Measurements from ENCODE around the gene INSIG2.

DNA sequence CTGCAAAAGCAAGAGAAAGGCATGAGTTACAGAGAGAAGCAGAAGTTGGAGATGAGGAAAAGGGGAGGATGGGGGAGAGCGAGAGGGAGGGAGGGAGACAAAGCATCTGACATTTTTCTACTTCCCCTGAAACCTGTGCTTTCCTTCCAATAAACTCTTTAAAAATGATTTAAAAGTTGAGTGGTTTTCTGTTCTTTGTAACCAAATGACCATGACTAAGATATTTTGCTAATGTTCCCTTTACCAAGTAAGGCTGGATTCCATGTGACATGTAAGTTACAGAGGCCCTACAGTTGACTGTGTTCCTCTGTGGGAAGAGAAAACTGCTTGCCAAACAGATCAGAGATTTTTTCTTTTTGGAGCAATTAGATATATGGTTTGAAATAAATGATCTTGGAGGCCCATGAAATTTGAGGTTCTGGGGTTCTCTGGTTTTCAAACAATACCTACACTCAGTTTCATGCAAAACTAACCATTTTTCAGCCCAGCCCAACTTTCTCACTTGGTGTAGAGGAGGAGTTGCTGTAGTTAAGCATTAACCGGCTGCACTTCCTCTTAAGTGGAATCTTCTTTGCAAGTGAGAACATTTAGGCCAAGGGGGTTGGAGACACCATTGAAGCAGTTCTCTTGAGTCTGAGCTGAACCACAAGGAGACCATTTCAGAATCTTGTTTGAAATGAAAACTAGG is 34.5 kb downstream of the INSIG2 start:
- TF ChIP-seq, protein P1, sequence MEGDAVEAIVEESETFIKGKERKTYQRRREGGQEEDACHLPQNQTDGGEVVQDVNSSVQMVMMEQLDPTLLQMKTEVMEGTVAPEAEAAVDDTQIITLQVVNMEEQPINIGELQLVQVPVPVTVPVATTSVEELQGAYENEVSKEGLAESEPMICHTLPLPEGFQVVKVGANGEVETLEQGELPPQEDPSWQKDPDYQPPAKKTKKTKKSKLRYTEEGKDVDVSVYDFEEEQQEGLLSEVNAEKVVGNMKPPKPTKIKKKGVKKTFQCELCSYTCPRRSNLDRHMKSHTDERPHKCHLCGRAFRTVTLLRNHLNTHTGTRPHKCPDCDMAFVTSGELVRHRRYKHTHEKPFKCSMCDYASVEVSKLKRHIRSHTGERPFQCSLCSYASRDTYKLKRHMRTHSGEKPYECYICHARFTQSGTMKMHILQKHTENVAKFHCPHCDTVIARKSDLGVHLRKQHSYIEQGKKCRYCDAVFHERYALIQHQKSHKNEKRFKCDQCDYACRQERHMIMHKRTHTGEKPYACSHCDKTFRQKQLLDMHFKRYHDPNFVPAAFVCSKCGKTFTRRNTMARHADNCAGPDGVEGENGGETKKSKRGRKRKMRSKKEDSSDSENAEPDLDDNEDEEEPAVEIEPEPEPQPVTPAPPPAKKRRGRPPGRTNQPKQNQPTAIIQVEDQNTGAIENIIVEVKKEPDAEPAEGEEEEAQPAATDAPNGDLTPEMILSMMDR (conservative IDR thresholded peaks at IDR 0.05 in 1 of 2, IDR thresholded peaks at IDR 0.05 in 1 of 2; ENCODE audit: extremely low read depth in 1 of 2, insufficient read depth in 1 of 2, low read depth in 1 of 2, low read length in 2 of 2) = no peak
- TF ChIP-seq EZH2 (IDR thresholded peaks at IDR 0.05; ENCODE audit: borderline replicate concordance, low read length) = no peak
